Hematopoietic multipotent progenitor cell treated with erythropoietin and hydrocortisone succinate and interleukin-3 and kit ligand, for 15 days (in vitro differentiated cells): ENCODE results near the gene TMEM225B.
"Not testable (repeated sequence)": the region's sequence is repeated elsewhere in the genome, so short reads cannot be mapped to it uniquely, and the experiment has no call there.

ENCODE experiments used
- DNase-seq: peaks from one replicate; pipeline ENCODE4 v3.0.0-alpha.2; 2015; ENCODE audit warnings: low spot score

Gene TMEM225B

GRCh38 chr7:99597762-99598501 lies at the start of gene TMEM225B:
TSS of gene TMEM225B (plus strand) at chr7:99598267. CDS start at chr7:99604389, 6,122 bp downstream.
- no peak for DNase-seq

GRCh38 chr7:99549545-99549944 lies 48.5 kb upstream of the TMEM225B start:
- DNase-seq: not testable (repeated sequence)

GRCh38 chr7:99551334-99551733 lies 46.7 kb upstream of the TMEM225B start:
- no peak for DNase-seq

DNA sequence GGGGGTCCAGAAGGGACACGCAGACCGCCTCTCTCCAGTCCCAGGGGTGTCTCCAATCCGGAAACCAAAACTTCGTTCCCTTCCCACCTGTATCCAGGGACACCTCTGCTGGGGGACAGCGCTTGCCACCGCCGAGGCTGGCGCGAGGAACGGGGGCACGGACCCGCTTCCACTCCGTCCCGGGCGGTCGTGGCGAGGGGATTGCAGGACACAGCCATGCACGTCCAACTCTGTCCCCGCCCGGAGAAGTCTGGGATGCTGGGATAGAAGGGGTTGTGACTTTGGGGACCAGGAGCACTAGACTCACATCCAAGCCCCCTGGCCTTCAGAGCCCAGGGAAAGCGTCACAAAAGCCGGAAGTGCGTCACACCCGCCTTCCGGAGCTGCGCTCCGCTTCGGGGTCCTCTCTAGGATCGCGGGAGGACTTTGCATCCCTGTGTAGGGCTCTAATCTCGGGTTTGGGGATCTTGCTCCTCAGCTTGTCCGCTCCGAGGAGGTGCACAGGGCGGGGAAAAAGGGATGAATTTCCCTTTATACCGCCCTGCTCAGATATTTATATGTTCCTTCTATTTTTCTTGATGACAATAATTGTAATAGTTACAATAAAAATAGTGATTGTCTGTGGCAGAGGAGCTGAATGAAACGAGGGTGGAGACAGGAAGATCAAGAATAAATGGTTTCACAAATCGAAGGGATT lies 46.2 kb upstream of the TMEM225B start, which contains the start of gene FAM200A:
FAM200A (minus strand) TSS at position 348 of the 697 bp plus-strand sequence. CDS start 3,707 bp downstream, outside the sequence.
- DNase-seq: peak; percentile 84

DNA sequence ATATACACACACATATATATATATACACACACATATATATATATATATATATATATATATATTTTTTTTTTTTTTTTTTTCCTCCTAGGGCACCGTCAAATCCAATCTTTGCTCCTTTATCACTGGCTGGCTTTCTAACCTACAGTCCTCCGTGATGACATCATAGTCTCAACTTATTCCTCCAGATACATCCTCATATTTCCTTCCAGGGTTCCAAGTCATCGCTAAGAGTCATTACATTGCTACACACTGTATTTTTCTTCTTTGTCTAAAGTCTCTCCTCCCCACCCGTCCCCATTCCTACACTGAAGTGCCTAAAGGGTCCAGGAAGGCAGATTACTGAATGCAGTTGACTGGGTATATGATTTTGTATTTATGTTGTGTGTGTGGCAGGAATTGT lies 45.0 kb upstream of the TMEM225B start:
- DNase-seq: no peak

- no peak for DNase-seq
Observed at GRCh38 chr7:99554939-99555338, 43.1 kb upstream of the TMEM225B start.

DNA sequence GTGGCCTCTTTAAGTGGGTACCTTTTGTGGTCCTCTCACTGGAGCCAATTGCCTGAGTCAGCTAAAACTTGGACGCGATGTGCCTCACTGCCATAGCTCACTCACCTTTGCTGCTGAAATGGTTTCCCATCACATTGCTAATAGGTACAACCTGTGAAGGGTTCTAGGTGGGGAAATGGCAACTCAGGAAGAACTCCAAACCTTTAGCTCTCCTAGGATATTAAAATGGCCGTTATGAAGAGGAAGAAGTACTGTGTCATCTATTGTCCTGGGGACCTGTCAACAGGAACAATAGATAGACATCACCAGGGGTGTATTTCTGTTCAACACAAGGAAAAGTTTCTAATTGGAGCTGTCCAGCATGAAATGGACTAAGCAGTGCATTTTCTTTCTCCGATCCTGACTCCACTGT lies 40.9 kb upstream of the TMEM225B start:
- DNase-seq: no peak

- DNase-seq: no peak
Observed at GRCh38 chr7:99557940-99558305, 40.1 kb upstream of the TMEM225B start.

DNA sequence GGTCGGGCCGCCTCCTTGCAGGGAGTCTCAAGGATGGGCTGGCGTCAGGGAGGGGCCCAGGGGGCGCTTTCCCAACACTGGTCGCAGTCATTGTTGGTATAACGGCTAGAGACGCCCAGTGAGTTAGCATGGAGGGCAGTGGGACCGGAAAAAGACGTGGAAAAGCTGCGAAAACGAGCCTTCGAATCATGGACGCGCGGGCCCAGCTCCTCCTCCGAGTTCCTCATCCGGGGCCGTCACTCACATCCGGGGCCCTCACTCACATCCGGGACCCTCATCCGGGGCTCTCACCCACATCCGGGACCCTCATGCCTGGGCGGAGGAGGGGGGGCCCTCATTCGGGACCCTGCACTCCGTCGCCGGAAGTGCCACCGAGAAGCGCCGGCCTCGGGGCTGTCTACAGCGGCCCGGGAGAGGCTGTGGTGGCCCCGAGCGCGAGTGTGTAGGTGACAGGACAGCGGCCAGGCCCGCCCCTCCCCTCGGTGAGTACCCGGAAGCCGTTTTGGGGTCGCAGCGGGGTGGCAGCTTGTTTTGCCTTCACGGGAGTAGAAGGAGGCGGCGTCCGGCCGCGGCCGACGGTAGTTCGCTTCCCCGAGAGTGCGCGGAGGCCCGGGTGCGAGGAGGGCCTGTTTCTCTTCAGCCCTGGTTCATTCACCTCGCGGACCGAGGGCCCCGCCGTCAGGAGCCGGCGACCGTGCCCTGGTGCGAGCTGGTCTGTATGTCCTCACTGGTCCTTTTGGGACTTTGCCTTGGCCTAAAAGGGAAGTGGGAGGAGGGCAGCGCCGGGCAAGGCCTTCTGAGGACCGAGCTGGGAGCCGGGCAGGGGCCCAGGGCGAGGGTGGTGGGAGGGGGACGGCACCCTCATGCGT lies 39.5 kb upstream of the TMEM225B start, which contains the start of gene ZNF655:
ZNF655 (plus strand) TSS at position 337 of the 869 bp plus-strand sequence. CDS start 1,918 bp downstream, outside the sequence.
- peak; percentile 57 for DNase-seq

- DNase-seq: peak; percentile 45
Observed at GRCh38 chr7:99559175-99559915, 38.7 kb upstream of the TMEM225B start.

DNA sequence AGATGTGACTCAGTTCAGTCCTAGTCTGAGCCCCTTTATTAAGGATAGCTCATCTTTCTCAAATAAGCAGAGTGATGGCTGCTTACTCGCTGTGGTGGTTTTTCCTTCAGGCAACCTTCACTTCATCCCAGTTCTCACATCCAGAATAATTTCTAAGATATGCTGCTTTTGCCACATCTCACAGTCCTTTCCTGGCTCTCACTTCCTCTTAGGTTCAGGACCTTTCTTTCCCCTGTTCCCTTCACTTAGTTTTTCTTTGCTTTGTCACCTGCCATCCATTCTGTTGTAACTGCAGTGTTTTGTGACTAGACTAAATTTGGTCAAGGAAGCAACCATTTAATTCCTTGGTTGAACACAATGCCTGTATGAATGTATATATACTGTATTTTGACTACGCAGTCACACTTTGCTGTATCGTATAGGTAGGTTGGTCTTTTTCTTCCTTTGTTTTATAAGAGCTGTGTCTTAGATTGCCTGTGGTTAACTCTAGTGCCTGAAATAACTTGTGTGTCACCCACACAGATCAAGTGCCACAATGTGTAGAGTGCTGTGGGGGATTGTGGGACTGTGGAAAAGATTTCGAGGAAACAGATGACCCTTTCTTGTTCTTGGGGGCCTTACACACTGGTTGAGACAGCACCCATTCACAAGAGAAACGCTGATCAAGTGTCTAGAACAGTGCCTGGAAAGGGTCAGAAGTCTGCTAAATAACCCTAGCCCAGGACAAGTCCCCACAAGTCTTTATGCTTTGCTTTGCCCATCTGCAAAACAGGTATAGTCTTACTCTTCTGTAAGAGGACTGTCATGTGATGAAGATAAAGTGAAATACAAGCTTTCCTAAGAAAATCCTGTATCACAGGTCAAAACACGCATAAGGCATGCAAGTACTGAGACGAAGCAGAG lies 37.0 kb upstream of the TMEM225B start:
- no peak for DNase-seq

DNA sequence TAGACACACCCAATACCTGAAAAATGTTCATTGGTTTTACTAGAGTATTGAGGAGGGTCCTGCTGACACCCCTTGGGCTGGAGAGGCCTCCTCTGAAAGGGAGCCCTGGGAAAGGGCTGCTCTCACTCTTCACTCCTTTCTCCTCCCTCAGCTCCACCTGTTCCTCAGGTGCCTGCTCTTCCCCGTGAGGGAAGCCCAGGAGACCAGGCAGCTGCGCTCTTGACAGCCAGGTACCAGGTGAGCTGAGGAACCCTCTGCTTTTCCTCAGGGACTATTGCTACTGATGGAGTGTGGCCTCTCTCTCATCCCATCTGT lies 36.4 kb upstream of the TMEM225B start:
- no peak for DNase-seq

- no peak for DNase-seq
Observed at GRCh38 chr7:99562114-99562784, 35.8 kb upstream of the TMEM225B start.

- DNase-seq: peak; percentile 71
Observed at GRCh38 chr7:99562832-99563231, 35.2 kb upstream of the TMEM225B start.

DNA sequence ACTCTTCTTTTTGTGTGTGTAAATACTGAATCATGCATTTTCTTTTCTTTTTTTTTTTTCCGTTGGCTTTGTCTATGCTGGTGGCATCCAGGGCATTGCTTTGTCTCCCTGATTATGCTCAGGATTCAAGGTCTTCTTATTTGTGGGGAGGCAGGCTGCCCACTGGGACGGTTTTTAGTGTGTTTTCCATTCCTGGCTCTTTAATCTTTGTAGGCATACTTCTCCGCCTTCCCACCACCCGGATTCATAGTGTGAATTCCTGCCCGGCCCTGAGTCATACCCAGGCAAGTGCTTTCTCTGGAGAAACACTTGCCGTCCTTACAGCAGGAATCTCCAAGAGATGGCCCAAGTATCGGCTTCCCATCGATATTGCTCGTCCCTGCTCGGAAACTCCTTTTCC lies 34.4 kb upstream of the TMEM225B start:
- no peak for DNase-seq

- DNase-seq: not testable (repeated sequence)
Observed at GRCh38 chr7:99568770-99569169, 29.3 kb upstream of the TMEM225B start.

DNA sequence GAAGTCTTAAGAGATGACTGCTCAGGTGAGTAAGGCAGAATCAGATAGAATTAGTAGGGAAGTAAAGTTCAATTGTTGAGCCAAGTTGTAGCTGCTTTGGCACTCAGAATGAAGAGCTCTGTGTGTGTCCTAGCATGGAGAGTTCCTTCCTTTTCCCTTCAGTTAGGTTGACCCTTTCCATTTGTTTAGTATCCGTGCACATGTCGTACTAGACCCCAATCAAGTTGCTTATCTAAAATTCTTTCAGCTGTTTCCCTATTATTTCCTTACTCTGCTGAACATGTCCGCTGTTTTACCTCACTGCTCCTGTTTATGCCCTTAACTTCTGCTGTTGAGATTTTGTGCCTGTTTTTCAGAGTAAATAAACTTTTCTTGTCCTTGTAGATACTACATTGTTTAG lies 26.3 kb upstream of the TMEM225B start:
- DNase-seq: no peak

DNA sequence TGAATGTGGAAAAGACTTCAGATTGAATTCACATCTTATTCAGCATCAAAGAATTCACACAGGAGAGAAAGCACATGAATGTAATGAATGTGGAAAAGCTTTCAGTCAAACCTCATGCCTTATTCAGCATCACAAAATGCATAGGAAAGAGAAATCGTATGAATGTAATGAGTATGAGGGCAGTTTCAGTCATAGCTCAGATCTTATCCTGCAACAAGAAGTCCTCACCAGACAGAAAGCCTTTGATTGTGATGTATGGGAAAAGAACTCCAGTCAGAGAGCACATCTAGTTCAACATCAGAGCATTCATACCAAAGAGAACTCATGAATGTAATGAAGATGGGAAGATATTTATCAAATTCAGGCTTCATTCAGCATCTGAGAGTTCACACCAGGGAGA lies 24.8 kb upstream of the TMEM225B start:
- DNase-seq: no peak

DNA sequence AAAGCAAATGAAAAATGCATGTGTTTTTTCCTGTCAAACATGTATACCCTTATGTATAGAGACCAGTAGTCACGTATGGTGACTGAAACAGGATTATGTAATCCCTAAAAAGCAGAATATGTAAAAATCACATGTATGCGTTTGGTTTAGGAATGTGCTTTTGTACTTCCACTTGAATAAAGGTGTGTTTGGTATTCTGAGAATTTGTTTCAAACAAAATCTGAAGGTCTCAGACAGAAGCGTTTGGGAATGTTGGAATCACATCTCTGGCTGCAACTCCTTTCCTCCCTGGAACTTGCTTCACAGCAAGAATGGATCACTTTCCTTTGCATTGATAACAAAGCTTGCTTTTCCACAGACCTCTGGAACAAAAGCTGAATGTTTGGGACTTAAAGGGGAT lies 21.8 kb upstream of the TMEM225B start:
- DNase-seq: no peak

DNA sequence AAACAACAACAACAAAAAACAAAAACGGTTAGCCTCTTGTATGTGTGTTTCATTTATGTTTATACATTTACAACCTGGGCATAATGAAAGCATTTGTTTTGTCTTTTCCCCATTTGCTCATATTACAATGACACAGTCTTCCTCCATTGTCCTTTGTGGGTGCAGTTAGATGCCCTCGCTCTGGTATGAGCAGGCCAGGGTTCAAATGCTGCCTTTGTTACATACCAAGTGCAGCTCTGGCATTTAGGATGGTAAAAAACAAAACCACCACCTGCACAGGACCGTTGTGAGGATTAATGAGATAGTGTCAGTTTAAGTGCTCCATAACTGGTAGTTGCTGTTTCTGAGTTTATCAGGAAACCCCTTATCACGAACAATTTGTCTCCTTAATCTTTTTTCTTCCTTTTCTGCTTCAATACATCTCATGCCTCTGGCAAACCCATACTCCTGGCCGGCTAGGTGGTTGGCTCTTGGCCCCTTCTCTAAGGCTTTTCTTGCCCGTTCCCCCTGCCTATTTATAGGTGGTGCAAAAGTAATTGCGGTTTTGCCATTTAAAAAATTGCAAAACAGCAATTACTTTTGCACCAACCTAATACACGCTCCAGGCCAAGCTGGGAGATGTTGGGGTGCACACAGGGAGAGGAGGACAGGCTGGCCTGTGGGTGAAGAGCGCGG lies 18.6 kb upstream of the TMEM225B start:
- no peak for DNase-seq
